Prostate gland (tissue), 2 donors: Measurements from ENCODE around the gene EXD3.

Experiments
- POLR2A ChIP-seq: fragments of 450-650 bp; IDR thresholded peaks from one replicate; pipeline ENCODE4 v1.6.1; 2016; ENCODE audit warnings: antibody characterized with exemption, mild to moderate bottlenecking
- POLR2AphosphoS5 ChIP-seq: sonication (generic); formaldehyde crosslinking; IDR thresholded peaks from one replicate; pipeline ENCODE4 v1.6.1; 2017; ENCODE audit warnings: antibody characterized with exemption
- TF ChIP-seq, protein P1 (sequence below), 4 experiments: fragments of 200-600 bp in 2 of 4; fragments of 450-650 bp in 2 of 4; sonication (generic) in 2 of 4; IDR thresholded peaks; 1 replicate in 3 of 4; 2 replicates in 1 of 4; pipeline ENCODE4 v1.5.1; 2016 to 2019; ENCODE audit warnings: antibody characterized with exemption in 4 of 4, mild to moderate bottlenecking in 2 of 4, moderate library complexity in 2 of 4

GRCh38 chr9:137406085-137406760, 16.7 kb downstream of the EXD3 start:
- TF ChIP-seq, protein P1, sequence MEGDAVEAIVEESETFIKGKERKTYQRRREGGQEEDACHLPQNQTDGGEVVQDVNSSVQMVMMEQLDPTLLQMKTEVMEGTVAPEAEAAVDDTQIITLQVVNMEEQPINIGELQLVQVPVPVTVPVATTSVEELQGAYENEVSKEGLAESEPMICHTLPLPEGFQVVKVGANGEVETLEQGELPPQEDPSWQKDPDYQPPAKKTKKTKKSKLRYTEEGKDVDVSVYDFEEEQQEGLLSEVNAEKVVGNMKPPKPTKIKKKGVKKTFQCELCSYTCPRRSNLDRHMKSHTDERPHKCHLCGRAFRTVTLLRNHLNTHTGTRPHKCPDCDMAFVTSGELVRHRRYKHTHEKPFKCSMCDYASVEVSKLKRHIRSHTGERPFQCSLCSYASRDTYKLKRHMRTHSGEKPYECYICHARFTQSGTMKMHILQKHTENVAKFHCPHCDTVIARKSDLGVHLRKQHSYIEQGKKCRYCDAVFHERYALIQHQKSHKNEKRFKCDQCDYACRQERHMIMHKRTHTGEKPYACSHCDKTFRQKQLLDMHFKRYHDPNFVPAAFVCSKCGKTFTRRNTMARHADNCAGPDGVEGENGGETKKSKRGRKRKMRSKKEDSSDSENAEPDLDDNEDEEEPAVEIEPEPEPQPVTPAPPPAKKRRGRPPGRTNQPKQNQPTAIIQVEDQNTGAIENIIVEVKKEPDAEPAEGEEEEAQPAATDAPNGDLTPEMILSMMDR (IDR thresholded peaks at IDR 0.05): no peak
- no peak for TF ChIP-seq POLR2AphosphoS5
- TF ChIP-seq POLR2A: no peak
